OCI-LY7 (cell line): ENCODE data around the gene SHH.

ENCODE experiments used
- EZH2phosphoT487 ChIP-seq: fragments of 200-600 bp; sonication (generic); IDR thresholded peaks from 2 replicates; pipeline ENCODE4 v1.6.1; 2018; ENCODE audit warnings: low read depth, borderline replicate concordance, mild to moderate bottlenecking, mixed run types, antibody characterized with exemption, low read length, moderate library complexity, mixed read lengths
- TF ChIP-seq, protein P1 (sequence below): fragments of 200-600 bp; sonication (generic); conservative IDR thresholded peaks from 2 replicates; pipeline ENCODE4 v1.5.1; 2014; ENCODE audit warnings: mild to moderate bottlenecking, antibody characterized with exemption, low read length, moderate library complexity, mixed read lengths

DNA sequence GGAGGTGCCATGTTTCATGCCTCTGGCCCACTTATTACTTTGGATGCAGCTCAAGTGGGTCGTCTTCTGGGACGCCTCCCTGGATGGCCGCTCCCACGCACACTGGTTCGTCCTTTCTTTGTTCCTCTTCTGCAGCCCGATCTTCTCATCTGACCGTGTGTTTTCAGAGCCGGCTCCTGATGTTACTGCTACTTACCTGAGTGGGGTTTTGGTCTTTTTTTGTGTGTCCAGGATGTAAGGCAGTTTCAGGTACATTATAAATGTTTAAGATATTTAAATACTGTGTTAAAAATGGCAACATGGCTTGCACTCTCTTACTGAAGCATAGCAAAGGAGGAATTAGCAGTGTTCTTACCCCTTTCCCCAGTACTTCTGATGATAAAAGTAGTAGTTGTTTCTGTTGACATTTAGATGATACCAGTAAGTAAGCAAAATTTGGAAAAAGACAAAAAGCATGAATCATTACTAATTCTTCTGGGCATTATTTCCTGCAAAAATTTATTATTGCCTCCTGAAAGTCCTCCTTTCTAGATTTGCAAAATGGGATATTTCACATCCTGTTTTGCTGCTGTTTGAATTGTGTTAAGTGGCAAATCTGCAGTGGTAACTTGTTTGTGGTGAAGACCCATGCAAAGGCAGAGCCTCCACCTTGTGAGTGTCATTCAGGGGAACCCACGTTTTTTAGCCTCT is 59.4 kb downstream of the SHH start:
- TF ChIP-seq, protein P1, sequence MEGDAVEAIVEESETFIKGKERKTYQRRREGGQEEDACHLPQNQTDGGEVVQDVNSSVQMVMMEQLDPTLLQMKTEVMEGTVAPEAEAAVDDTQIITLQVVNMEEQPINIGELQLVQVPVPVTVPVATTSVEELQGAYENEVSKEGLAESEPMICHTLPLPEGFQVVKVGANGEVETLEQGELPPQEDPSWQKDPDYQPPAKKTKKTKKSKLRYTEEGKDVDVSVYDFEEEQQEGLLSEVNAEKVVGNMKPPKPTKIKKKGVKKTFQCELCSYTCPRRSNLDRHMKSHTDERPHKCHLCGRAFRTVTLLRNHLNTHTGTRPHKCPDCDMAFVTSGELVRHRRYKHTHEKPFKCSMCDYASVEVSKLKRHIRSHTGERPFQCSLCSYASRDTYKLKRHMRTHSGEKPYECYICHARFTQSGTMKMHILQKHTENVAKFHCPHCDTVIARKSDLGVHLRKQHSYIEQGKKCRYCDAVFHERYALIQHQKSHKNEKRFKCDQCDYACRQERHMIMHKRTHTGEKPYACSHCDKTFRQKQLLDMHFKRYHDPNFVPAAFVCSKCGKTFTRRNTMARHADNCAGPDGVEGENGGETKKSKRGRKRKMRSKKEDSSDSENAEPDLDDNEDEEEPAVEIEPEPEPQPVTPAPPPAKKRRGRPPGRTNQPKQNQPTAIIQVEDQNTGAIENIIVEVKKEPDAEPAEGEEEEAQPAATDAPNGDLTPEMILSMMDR: no peak
- TF ChIP-seq EZH2phosphoT487: no peak
